ENCODE results near the gene CXCL10.
"Not testable (repeated sequence)": the region's sequence is repeated elsewhere in the genome, so short reads cannot be mapped to it uniquely, and the experiment has no call there.

GRCh38 chr4:76042241-76042998 lies 19.1 kb upstream of the CXCL10 start:
- TF ChIP-seq POLR2A (IDR thresholded peaks at IDR 0.05; ENCODE audit: low read depth, low read length); POLR2AphosphoS5 (IDR thresholded peaks at IDR 0.05; ENCODE audit: low read depth, low read length); TAF1 (IDR thresholded peaks at IDR 0.05; ENCODE audit: borderline replicate concordance, low read depth, low read length): not testable (repeated sequence)

Data from GM12892 (cell line).